ENCODE measurements around the gene FUT6.

- TF ChIP-seq, protein P1, sequence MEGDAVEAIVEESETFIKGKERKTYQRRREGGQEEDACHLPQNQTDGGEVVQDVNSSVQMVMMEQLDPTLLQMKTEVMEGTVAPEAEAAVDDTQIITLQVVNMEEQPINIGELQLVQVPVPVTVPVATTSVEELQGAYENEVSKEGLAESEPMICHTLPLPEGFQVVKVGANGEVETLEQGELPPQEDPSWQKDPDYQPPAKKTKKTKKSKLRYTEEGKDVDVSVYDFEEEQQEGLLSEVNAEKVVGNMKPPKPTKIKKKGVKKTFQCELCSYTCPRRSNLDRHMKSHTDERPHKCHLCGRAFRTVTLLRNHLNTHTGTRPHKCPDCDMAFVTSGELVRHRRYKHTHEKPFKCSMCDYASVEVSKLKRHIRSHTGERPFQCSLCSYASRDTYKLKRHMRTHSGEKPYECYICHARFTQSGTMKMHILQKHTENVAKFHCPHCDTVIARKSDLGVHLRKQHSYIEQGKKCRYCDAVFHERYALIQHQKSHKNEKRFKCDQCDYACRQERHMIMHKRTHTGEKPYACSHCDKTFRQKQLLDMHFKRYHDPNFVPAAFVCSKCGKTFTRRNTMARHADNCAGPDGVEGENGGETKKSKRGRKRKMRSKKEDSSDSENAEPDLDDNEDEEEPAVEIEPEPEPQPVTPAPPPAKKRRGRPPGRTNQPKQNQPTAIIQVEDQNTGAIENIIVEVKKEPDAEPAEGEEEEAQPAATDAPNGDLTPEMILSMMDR (IDR thresholded peaks at IDR 0.05; ENCODE audit: low read length): no peak
- TF ChIP-seq EZH2 (IDR thresholded peaks at IDR 0.05; ENCODE audit: borderline replicate concordance, low read length): no peak
These were observed 49.5 kb downstream of the FUT6 start for GRCh38 chr19:5789886-5790558.
